ENCODE data around the gene ITIH3.

Gene ITIH3

GRCh38 chr3:52827866-52828376 is 33.3 kb downstream of the ITIH3 start:
- DNase-seq (ENCODE audit: low spot score): no peak

GRCh38 chr3:52829482-52829881 is 34.9 kb downstream of the ITIH3 start:
- no peak for DNase-seq (ENCODE audit: low spot score)

GRCh38 chr3:52829906-52830463 is 35.4 kb downstream of the ITIH3 start:
- no peak for DNase-seq (ENCODE audit: low spot score)

- DNase-seq (ENCODE audit: low spot score): no peak
Measured at GRCh38 chr3:52830535-52831258, 36.1 kb downstream of the ITIH3 start, which contains the start of gene ITIH4. ITIH4 (minus strand) TSS chr3:52830672; CDS start chr3:52830642, 30 bp downstream.

GRCh38 chr3:52831500-52832301 is 37.1 kb downstream of the ITIH3 start:
- DNase-seq (ENCODE audit: low spot score): no peak

DNA sequence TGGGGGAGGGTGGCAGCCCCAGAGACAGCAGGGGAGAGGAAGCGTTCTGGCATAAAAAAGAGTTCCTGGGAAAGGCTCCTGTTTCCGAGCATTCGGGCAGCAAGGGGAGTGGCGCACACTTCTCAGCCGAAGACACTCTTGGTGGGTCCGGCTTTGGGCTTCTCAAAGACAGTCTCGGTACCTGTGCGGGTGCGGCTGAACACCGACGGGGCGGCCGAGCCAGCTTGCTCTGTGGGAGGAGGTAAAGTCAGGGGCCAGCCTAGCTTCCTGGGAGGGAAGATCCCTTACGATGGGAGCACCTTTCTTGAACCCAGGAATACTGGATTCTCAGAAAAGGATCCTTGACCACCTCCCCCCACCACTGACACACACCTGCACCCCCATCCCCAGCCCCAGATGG is 38.6 kb downstream of the ITIH3 start:
- DNase-seq (ENCODE audit: low spot score): no peak

GRCh38 chr3:52834871-52835501 is 40.4 kb downstream of the ITIH3 start, which contains the start of gene MUSTN1:
MUSTN1 (minus strand) TSS chr3:52835019; CDS start chr3:52834948, 71 bp downstream.
- DNase-seq (ENCODE audit: low spot score): no peak

- DNase-seq (ENCODE audit: low spot score): no peak
Measured at GRCh38 chr3:52835766-52836470, 41.3 kb downstream of the ITIH3 start.

DNA sequence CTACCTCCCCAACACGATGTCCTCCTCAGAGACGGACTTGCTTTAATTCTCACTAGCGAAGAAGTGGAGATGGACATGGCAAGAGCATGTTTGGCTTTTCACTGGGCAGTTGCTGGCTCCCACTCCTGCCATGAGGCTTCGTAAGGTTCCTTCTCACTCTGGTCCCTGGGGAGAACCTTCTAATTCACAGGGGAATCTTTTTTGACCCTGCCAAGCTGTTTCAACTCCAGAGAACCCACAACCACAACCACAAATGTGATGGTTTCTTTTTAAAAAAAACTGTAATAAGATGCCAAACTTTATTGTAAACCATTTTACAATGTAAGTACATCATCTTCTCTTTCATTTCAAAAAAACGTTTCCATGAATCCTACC is 41.9 kb downstream of the ITIH3 start:
- DNase-seq (ENCODE audit: low spot score): no peak

- no peak for DNase-seq (ENCODE audit: low spot score)
Measured at GRCh38 chr3:52836986-52837385, 42.4 kb downstream of the ITIH3 start.

- DNase-seq (ENCODE audit: low spot score): no peak
Measured at GRCh38 chr3:52838561-52839267, 44.1 kb downstream of the ITIH3 start.

- DNase-seq (ENCODE audit: low spot score): no peak
Measured at GRCh38 chr3:52839268-52839575, 44.6 kb downstream of the ITIH3 start.

- DNase-seq (ENCODE audit: low spot score): no peak
Measured at GRCh38 chr3:52839892-52840545, 45.4 kb downstream of the ITIH3 start.

GRCh38 chr3:52841211-52841980 is 46.8 kb downstream of the ITIH3 start:
- DNase-seq (ENCODE audit: low spot score): no peak

- DNase-seq (ENCODE audit: low spot score): no peak
Measured at GRCh38 chr3:52841981-52842340, 47.4 kb downstream of the ITIH3 start.

DNA sequence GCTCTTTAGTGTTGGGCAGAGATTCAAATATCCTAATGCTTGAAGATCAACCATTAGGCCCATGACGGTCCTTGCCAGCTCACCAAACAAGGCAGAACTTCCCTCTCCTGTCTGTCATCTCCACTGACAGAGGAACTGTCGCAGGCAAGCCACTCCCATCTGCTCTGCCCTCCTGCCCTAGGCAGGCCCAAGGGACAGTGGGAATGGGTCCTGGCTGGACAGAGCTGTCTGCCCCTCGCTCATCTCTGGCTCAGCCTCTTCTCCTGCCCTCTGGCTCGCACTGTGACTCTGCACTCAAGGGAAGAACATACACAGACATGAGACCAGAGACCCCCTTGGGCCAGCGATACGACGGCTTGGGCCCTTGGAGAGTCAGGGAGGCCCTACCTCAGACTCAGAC is 47.8 kb downstream of the ITIH3 start:
- no peak for DNase-seq (ENCODE audit: low spot score)

GRCh38 chr3:52843108-52843865 is 48.7 kb downstream of the ITIH3 start:
- no peak for DNase-seq (ENCODE audit: low spot score)

DNA sequence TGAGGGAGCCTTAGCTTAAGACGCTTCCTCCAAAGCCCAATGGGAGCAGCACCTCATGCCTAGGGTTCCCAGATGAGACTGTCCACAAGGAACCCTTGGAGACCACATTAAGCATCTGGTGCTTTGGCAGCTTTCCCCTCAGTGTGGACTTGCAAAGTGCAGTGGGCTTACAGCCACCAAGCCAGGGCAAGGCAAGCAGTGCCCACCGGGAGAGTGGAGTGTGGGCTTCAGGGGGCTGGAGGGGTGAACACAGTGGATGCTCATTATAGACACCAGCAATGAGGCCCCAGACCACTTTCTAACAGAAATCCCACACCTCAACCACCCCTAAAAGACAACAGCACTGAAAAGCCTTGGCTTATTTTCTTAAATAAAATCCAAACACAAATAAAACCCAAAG is 49.3 kb downstream of the ITIH3 start:
- no peak for DNase-seq (ENCODE audit: low spot score)

DNA sequence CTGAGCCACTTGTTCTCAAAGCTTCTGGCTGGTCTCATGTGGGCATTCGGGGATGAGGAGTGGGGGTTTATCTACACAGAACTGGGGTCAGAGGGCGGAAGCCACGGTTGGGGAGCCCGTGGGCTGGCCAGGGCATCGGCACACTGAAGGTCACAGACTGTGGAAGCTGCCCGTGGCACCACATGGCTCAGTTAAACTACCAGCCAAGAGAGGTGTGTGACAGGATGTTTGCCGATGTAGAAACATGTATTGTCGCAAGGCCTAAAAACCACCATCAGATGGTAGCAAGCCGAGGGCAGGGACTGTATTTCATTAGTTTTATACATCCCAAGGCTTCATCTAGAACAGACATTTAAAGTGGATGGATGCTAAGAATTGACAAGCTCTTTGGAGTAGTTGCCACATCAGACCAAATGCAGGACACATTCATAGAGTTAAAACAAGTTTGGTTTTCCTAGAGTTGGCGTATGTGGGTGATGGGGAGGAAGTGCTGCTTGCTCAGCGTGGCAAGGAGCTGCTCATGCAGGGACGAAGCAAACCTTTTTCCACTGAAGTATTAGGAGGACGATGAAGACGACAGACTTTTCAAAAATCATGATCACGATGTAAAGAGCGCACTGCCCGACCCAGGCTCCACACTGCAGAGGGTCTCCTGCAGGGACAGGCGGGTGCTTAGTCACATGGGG is 49.8 kb downstream of the ITIH3 start:
- no peak for DNase-seq (ENCODE audit: low spot score)

All from CD4-positive, alpha-beta T cell treated with Interleukin-15 for 4 hours (primary cell).